NCI-H446 treated with DMSO at 0.1 percent for 48 hours (cell line): ENCODE measurements around the gene RHOB.
"Not testable (repeated sequence)": the region's sequence is repeated elsewhere in the genome, so short reads cannot be mapped to it uniquely, and the experiment has no call there.

Experiments used
- DNase-seq: peaks from one replicate; lab custom pipeline; 2025; lab: John Stamatoyannopoulos, UW

Gene RHOB

DNA sequence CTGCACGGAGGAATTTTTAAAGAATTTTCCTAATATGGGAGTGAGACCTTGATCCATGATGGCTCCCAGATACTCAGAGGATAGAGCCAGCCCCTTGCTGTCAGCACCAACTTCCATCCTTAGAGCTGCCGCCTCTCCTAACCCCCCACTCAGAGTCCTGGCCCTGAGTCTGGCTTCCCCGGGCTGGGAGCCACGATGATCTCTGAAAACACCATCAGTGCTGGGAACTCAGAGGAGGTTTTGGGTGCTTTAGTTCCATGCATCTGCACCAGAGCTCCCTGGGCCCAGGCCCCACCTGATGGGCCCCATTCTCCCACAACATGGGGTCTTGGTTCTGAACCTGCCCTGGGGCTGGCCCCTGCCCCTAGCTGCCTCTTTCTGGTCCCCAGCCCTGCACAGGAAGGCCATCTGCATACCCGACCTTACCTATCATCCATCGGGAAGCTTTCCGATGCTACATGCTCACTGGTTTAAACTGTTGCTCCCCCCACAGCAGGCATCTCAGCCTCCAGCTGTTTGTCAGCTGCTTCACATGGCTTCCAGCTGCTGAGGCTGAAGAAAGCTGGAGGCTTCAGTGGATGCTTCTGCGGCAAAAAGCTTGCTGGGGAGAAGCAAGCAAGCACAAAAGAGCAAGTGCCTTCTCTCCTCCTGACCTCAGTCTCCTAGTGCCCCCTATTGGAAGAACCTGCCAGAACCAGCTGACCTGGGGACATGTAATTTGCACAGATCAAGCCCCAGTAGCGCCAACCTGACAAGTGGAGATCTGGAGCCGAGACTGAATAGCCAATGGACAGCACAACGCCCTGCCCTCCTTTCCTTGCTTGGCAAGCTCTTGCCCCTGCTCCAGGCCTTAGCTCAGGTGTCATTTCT is 24.2 kb upstream of the RHOB start:
- DNase-seq = peak; percentile 59

GRCh38 chr2:20423359-20423758 is 23.5 kb upstream of the RHOB start:
- no peak for DNase-seq

DNA sequence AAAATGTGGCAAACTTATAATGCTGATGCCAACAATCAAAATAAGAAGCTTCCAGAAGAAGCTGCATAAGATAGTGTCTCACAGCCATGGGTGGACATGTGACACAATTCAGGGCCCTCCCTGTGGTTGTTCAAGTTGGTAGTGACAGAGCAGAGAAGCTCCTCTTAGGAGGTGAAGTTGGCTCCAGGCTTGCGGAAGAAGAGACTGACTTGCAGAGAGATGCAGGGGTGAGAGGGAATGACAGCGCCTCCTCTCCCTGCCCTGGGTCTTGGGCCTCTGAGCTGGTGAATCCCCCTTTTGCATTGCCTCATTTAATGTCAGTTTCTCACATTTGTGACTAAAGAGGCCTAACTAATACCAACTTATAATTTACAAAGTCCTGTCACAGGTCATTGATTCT is 23.0 kb upstream of the RHOB start:
- DNase-seq = no peak

DNA sequence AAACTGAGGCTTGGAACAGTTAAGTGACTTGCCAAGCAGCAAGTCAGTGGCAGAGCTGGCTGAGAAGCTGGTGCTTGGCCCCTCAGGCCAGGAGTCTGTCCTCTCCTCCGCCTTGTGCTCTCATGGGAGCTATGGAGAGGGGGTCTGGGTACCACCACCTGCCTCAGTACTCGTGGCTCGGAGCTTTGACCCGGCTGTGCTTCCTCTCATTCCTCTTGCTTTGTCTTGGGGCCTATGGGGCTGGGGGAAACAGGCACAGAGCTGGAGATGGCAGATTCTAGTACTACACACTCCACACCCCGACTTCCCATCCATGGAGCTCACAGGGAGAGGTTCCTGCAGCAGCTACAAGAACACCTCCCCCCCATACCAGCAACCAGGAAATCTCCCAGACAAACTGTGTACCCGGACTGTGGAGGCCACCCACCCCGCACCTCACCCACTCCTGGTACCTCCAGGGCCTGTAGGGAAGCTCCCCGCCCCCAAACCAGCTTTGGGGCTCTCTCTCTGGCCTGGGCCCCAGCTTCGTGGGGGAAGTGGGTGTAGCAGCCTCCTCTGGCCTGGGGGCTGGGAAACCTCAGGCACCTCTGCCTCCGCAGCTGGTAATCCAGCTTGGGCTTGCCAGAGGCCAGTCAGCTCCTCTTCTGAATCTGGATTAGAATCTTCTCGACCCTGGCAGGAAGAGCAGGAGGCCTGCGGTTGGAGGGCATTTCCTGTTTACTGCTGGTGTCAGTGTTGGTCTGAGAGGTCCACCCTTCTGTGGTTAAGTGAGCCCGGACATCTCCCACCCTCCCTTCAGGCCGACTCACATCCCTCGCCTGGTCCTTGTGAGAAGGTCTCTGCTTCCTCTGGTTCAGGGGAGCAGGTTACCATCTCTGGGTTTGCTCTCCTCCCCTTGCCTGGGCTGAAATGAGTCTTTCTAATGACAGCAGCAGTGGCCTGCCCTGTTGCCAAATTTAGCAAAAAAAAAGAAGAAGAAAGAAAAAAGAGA is 22.3 kb upstream of the RHOB start:
- no peak for DNase-seq

DNA sequence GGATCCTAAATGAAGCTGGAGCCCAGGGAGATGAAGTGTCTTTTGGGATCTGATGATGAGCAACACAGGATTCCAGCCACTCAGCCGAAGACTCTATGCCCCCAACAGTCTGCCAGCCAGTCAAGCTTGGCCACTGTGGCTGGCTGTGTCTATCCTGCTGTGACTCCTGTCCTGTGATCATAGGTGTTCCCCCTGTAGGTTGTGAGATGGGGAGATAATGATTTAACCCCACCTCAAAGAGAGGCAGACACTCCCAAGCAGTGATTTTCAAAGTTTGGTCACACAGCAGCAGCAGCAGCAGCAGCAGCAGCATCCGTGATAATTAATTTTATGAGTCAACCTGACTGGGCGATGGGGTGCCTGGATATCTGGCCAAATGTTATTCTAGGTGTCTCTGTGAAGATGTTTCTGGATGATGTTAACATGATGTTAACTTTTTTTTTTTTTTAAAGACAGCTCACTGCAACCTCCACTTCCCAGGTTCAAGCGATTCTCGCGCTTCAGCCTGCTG is 21.4 kb upstream of the RHOB start:
- no peak for DNase-seq

GRCh38 chr2:20425884-20426283 is 21.0 kb upstream of the RHOB start:
- no peak for DNase-seq

DNA sequence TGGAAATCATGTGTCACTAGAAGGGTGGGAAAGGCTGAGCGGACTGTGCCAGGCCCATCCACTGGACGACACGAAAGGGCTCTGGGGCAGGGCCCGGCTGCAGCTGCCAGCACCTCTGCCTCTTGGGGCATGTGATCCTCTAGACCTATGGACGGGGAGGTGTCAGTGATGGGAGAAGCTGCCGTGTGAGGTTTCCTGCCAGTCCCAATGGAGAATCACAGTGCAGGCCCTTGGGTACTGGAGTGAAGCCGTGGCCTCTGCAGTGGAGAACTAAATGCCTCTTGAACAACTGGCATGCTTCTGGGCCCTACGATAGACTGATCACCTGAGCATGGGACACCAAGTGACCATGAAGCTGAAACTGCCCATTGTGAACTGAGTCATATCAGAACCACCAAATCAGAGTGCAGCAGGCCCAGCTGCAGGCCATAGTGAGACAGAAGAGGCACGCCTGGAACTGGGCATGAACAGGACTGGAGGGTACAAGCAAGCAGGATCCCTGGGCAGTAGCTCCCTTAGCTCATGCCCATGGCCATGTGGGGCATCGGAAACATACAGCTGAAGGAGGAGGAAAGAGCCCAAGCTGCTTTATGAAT is 18.8 kb upstream of the RHOB start:
- no peak for DNase-seq

DNA sequence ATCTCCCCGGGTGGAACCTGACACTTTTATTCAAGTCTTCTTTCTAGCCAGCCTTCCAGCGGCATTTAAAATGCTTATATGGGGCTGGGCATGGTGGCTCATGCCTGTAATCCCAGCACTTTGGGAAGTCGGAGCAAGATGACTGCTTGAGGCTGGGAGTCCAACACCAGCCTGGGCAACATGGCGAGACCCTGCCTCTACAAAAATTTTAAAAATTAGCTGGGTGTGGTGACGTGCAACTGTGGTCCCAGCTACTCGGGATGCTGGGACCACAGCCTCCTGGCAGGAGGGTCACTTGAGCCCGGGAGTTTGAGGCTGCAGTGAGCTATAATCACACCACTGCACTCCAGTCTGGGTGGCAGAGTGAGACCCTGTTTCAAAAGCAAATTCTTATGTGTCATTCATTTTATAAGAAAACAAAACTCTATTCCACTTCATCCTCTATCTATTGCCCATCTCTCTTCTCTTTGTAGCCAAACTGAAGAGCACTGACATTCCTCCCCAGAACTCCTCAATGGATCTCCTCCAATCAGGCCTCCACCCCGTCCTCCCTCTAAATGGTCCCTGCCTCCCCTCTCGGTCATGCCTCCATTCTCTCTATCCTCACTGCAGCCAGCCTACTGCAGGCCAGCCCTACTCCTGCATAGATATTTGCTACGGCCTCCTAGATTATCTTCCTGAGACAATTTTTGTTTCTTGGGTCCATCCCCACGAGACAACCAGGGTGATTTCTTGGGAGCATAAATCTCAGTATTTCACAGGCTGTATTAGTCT is 18.0 kb upstream of the RHOB start:
- no peak for DNase-seq

DNA sequence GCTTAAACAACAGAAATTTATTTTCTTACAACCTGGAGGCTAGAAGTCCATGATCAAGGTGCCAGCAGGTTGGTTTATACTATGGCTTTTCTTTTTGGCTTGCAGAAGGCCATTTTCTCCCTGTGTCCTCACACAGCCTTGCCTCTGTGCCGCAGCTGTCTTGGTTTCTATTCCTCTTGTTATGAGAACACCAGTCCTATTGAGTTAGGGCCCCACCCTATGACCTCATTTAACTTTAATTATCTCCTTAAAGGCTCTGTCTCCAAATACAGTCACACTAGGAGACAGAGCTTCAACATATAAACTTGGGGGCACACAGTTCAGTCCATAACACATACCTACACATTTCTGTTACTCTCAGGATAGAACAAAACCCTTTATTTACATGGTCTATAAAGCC is 17.3 kb upstream of the RHOB start:
- DNase-seq = no peak

GRCh38 chr2:20430035-20430434 is 16.8 kb upstream of the RHOB start:
- DNase-seq = no peak

- no peak for DNase-seq
These were observed 16.2 kb upstream of the RHOB start for GRCh38 chr2:20430461-20431300.

DNA sequence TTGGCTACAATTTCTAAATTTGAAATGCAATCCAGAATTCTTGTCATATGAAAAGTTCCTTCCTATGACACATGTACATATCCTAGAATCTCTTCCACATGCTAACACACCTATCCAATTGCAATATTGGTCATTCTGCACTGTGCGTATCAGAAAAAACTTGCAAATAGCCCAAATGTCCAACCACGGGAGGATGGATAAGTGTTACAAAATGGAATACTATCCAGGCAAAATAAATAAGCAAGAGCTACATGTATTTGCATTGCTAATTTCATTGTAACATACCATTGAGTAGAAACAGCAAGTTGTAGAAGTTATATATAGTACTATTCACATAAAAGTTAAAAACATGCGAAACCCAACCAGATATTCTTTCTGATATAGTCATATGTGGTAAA is 15.6 kb upstream of the RHOB start:
- DNase-seq = no peak

GRCh38 chr2:20431772-20432171 is 15.1 kb upstream of the RHOB start:
- no peak for DNase-seq

DNA sequence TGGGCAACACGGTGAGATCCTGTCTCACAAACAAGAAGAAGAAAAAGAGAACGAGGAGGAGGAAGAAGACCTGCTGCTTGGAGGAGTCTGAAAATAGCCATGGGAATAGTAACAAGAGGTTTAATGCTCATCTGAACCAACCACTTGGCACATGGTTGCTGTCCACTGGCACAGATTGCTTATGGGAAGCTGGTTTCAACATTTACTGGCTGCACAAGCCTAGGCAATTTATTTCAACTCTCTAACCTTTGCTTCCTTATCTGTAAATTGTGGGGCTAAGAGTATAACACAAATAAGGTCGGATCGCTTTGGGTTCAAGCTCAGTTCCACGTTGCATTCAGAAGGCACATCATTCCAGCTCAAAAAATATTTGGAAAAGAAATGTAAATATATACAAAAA is 14.2 kb upstream of the RHOB start:
- no peak for DNase-seq

- no peak for DNase-seq
These were observed 13.6 kb upstream of the RHOB start for GRCh38 chr2:20433249-20433648.

- no peak for DNase-seq
These were observed 12.8 kb upstream of the RHOB start for GRCh38 chr2:20433946-20434553.

- DNase-seq = no peak
These were observed 12.1 kb upstream of the RHOB start for GRCh38 chr2:20434588-20435294.

DNA sequence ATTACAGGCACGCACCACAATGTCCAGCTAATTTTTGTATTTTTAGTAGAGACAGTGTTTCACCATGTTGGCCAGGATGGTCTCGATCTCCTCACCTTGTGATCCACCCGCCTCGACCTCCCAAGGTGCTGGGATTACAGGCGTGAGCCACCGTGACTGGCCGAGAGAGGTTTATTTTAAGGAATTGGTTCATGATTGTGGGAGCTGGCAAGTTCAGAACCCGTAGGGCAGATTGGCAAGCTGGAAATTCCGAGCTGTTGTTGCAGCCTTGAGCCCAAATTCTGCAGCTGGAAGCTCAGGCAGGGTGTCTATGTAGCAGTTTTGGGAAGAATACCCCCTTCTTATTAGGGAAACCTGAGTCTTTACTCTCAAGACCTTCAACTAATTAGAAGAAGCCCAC is 11.4 kb upstream of the RHOB start:
- DNase-seq = not testable (repeated sequence)

GRCh38 chr2:20436716-20437470 is 10.0 kb upstream of the RHOB start:
- DNase-seq = no peak
